Activated CD4-positive, alpha-beta T cell treated with anti-CD3 and anti-CD28 coated beads, Interleukin-2, amount 50 U/mL, for 16 hours (primary cell): ENCODE results near the gene TSPAN2.
"Not testable (repeated sequence)": the region's sequence is repeated elsewhere in the genome, so short reads cannot be mapped to it uniquely, and the experiment has no call there.

Experiments
- DNase-seq: peaks from one replicate; pipeline ENCODE4 v3.0.0-alpha.2; 2020

The TSPAN2 gene

GRCh38 chr1:115029526-115029925 lies 59.8 kb downstream of the TSPAN2 start, which contains the start of gene TSHB:
Gene TSHB (plus strand): TSS chr1:115029826. CDS start chr1:115033363, 3,537 bp downstream.
- no peak for DNase-seq

DNA sequence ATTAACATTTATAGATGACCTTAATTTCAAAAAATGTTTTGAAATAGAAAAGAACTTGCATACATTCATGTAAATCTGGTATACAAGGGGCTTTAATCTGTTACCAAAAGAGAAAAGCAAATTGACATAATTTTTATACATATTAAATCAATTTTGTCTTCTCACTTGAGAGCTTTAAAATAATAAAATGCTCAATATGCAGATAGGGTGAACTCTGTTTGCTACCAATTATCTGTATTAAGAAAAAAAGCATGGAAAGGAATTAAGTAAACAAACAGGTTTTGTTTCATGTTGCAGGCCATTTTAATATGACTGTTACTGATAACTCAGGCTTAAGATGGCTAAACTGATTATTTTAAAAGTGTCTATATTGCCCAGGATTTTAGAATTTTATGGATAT lies 65.7 kb downstream of the TSPAN2 start:
- DNase-seq: no peak

DNA sequence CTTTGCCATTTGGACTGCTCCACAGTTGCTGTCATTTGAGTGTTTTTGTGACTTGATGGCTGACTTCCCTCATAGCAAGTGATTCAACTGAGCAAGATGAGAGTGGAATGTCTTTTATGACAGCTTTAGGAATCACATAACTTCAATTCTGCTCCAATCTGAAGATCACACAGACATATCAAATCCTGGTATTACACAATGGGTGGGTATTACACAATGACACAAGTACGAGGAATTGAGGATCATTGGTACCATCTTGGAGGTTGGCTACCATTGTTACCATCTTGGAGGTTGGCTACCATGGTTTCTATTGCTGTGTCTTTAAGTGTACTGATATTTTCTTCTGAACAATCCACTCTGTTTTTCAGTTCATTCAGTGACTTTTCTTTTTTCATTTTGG lies 68.2 kb downstream of the TSPAN2 start:
- no peak for DNase-seq

- DNase-seq: not testable (repeated sequence)
Observed at GRCh38 chr1:115019549-115019948, 69.8 kb downstream of the TSPAN2 start.

GRCh38 chr1:115013792-115014191 lies 75.5 kb downstream of the TSPAN2 start:
- no peak for DNase-seq

- no peak for DNase-seq
Observed at GRCh38 chr1:115012434-115012833, 76.9 kb downstream of the TSPAN2 start.

DNA sequence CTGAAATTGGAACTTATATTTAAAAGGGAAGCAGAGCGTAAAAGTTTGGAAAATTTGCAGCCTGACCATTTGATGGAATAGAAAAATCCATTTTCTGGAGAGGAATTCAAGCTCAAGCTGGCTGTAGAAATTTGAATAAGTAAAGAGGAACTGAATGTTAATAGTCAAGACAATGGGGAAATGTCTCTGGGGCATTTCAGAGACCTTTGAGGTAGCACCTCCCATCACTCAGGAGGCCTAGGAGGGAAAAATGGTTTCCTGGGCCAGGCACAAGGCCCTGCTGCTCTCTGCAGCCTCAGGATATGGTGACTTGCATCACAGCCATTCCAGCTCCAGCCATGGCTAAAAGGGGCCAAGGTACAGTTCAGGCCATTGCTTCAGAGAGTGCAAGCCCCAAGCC lies 77.3 kb downstream of the TSPAN2 start:
- no peak for DNase-seq

DNA sequence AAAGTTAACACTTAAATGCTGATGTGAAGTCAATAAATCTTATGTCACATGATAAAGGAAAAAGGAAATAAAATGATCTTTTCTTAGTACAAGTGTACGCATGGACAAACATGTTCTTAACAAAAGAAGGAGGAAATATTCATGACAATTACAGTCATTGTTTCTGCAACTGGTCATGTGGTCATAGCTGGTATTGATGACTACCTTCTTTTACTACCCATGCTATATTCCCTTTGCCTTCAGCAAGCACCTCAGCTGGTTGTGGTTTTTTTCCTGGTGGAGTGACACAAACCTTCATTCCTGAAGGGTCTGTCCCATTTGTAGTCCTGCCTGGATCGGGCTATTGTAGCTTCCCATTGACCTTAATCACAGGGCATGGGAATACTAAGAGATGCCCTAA lies 83.1 kb downstream of the TSPAN2 start:
- DNase-seq: no peak
